HG02973 (cell line): ENCODE results near the gene ISLR.
A peak's percentile ranks its signal among the peaks of the same experiment; 100 is the strongest.
"Not testable (repeated sequence)": the region's sequence is repeated elsewhere in the genome, so short reads cannot be mapped to it uniquely, and the experiment has no call there.

Source experiments
- ATAC-seq: cut with Tn5 transposase; IDR thresholded peaks from one replicate; pipeline ENCODE4 v1.9.1; 2021; ENCODE audit warnings: moderate library complexity; ENCODE audit not compliant: unreplicated experiment

The ISLR gene

GRCh38 chr15:74136814-74137536 is 36.5 kb upstream of the ISLR start:
- no peak for ATAC-seq

DNA sequence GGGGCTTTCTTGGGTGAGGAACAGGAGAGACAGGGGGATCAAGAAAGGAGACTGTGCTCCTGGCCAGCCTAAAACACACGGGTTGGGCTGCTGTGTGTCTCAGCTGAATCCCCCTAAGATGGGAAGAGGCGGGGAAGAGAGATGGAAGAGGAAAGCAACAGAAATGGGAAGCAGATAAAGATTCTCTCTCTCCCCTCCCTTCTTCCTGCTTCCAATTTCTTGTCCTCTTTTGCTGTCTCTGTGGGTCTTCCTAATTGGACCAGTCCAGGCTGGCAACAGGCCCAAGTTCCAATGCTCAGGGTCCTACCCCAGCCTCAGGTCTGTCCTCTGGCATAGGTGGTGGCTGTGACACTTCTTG is 36.0 kb upstream of the ISLR start:
- ATAC-seq = no peak

- ATAC-seq = no peak
Measured at GRCh38 chr15:74138642-74139041, 34.9 kb upstream of the ISLR start.

DNA sequence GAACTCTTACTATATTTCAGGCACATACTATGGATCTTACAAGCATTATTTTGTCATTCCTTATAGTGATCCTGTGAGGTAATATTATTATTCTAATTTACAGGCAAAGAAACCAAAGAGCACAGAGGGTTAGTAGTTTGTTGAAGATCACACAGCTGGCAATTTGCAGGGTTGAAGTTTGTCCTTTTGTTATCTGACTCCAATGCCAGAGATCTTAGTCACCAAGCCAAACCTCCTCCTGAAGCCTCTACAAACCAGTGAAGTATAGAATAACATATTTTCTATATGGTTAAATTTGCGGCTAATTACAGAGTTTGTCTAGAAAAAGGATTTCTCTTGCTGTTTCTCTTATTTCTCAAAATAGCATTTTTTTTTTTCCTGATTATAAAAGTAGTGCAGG is 31.9 kb upstream of the ISLR start:
- no peak for ATAC-seq

- ATAC-seq = no peak
Measured at GRCh38 chr15:74144153-74144775, 29.2 kb upstream of the ISLR start.

GRCh38 chr15:74146277-74146800 is 27.2 kb upstream of the ISLR start:
- ATAC-seq = no peak

GRCh38 chr15:74147051-74147450 is 26.5 kb upstream of the ISLR start:
- no peak for ATAC-seq

- ATAC-seq = no peak
Measured at GRCh38 chr15:74155766-74156417, 17.6 kb upstream of the ISLR start.

DNA sequence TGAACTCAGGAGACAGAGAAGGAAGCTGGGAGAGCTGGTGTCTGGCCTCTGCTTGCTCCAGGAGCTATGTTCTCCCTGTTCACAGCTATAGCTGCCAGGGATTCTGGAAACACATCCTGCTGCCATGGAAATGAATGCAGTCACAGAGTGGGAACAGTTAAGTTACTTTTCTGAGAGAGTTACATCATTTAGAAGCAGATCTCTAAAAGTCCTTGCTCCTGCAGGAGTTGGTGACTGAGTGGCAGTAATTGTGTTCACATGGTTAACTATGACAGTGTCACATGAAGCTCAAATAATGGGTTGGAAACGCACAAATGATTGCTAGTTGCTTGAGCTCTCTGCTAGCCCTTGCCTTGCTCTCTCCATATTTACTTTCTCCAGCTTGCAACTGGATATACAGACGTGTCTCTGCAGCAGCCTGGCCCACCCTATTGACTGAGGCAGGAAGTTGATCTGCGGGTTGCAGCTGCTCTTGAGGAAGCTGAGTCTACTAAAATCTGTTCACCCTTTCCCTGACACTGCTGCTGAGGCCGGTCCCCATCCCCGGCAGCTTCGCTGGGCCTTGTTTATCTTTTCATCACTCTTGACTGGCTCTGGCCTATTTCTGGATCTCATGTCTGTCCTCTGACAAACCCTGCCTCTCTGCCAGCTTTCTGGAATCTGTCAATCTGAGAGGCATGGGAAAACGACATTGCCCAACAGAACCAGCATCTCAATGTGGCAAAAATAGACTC is 16.7 kb upstream of the ISLR start:
- ATAC-seq = no peak

GRCh38 chr15:74157868-74158827 is 15.4 kb upstream of the ISLR start:
- ATAC-seq = no peak

GRCh38 chr15:74158855-74159650 is 14.5 kb upstream of the ISLR start:
- peak; percentile 72 for ATAC-seq

DNA sequence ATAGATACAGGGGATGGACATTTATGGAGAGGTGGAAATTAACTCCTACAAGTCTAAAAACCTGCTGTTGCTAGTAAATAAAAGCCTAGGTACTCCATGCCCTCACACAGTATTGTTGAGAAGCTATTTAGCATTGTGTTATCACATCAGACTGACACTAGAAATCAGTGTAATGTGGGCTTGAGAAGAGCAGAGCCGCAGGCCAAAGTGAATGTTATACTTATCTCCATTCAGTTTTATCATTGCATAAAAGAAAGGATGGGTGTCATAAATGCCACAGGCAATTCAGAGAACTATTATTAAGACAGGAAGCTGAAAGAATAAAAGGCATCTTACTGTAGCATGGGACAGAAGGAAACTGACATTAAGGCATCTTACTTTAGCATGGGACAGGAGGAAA is 13.7 kb upstream of the ISLR start:
- ATAC-seq = no peak

DNA sequence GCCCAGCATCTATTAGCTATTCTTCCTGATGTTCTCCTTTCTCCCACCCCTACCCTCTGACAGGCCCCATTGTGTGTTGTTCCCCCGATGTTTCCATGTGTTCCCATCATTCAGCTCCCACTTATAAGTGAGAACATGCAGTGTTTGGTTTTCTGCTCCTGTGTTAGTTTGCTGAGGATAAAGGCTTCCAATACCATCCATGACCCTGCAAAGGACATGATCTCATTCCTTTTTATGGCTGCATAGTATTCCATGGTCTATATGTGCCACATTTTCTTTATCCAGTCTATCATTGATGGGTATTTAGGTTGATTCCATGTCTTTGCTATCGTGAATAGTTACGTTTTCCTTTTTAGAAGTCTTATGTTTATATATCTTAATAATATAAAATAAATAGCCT is 13.1 kb upstream of the ISLR start:
- not testable (repeated sequence) for ATAC-seq

DNA sequence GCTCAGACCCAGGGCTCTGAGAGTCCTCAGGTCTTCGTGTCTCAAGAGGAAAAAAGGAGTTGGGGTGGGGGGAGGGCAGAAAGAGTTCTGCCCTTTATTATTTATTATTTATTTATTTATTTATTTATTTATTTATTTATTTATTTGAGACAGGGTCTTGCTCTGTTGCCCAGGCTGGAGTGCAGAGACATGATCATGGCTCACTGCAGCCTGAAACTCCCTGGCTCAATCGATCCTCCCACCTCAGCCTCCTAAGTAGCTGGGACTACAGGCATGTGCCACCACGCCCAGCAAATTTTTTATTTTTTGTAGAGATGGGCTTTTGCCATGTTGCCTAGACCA is 11.3 kb upstream of the ISLR start:
- not testable (repeated sequence) for ATAC-seq

DNA sequence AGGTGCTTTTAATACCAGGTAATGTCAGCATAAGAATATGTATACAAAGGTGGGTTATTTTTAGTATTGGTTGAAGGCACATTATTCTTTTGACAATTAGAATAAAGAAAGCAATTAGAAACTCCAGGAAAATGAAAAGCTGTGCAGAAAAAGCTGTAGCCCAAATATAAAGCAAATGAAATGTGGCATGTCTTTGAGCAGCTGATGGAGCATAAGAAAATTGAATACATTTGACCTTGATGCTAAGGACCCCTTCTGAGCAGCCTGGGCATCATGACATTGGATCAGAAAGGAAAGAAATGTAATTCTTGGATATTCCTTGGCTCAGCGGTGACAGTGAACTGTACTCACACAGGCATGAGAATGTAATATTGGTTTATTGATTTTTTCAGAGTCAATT is 8.0 kb upstream of the ISLR start:
- ATAC-seq = no peak

DNA sequence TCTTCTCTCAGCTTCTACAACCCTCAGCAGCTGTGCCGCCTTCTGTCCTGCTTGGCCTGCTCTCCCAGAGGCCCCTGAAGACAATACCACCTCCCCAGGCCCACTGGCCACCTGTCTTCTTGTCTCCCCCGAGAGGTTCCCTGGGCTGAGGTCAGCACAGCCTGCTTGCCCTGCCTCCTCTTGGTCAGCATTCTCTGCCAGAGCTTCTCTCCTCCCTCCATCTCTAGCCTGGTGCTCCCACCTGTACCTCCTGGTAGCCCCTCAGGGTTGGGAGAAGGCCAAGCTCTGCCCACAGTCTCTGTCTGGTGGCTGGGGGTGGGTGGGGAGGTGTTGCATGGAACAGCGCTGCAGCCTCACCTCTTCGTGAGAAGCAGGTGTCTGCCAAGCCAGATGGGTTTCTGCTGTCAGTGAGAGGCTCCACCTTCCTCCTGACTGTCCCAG is 5.6 kb upstream of the ISLR start:
- ATAC-seq = no peak

DNA sequence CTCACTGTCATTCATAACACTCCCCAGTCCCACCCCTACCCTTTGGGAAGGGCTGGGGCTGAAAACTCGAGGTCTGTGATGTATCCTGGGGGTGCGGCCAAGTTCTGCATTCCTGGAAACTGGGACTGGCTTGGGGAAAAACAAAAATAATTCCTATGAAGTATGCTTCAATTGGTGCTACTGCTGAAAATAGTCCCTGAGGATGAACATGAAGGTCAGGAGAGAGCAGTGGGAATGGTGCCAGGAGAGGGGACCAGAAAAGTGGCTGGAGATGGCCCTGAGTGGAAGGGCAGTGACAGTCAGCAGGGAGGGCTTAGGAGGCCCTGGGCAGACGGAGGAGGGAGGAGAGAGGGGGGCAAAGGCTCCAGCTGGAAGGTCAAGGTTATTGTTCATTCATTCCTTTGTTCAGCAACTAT is 4.8 kb upstream of the ISLR start:
- no peak for ATAC-seq

DNA sequence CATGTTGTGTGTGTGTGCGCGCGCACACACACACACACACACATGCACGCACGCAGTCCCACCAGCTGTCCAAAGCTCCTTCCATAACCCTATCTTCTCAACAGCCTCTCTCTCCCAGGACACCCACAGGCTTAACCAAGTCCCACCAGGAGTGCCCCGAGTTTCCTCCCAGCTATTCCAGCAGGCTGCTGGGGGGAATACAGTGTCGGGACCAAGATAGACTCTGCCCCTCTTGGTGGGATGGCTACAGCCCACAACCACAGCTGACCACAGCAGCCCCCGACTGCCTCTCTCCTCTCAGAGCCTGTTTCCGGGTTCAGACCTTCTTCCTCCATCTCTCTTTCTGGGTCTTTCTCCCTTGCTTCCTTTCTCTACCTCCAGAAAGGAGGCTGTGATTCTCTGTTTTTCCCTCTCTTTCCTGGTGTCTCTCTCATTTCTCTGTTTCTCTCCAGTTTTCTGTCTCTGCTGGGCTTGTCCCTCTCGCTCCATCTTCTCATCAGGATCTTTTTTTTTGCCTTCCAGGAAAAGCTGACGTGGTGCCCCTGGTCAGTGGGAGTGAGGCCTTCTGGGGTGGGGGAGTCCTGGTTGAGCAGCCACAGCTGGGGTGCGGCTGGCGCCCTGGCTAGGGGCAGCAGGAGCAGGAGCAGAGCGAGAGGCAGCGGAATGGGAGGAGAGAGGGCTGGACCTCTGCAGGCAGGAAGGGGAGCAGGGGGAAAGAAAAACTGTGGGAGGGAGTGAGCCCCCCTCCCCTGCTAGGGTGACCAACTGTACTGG is 3.3 kb upstream of the ISLR start:
- no peak for ATAC-seq
